Measurements from ENCODE around the gene PTPRT.

DNA sequence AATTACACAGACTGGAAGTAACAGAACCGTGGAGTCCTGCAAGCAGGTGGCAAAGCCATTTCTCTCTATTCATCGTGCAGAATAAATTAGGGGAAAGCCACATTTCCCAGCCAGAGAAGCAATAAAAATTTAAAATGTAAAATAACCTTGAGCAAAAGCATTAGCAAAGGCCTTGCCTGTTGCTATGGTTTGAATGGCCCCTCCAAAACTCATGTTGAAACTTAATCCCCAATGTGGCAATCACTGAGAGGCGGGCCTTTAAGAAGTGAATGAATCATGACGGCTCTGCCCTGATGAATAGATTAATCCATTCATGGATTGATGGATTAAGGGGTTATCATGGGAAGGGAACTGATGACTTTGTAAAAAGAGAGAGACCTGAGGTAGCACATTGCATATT lies 679.0 kb downstream of the PTPRT start:
- TF ChIP-seq CTCF (conservative IDR thresholded peaks at IDR 0.05 in 1 of 2, IDR thresholded peaks at IDR 0.05 in 1 of 2; ENCODE audit: low read depth in 1 of 2, low read length in 2 of 2), result no peak
- no peak for TF ChIP-seq EZH2 (IDR thresholded peaks at IDR 0.05; ENCODE audit: low read length, missing control alignments)
